Endothelial cell of umbilical vein (primary cell): ENCODE measurements around the gene STATH. TPM values are rescaled to one million over a fixed set of nuclear protein-coding genes. Genes with fewer than 3 reads are reported as not detected.

Source experiments
- BruUV-seq: library from RNA; stranded (reverse); fragments of 400-500 nt; replicated peaks from 2 replicates; lab custom pipeline; 2021; lab: Mats Ljungman, UMichigan
- CTCF ChIA-PET: fragments of 300-600, 350-600 bp; sonication (Branson Sonifier 250); formaldehyde crosslinking; loops from one replicate; lab custom pipeline; 2021; ENCODE audit warnings: antibody characterized with exemption, inconsistent platforms; lab: Charles Lee
- POLR2A ChIA-PET: fragments of 300-600, 350-600 bp; sonication (Branson Sonifier 250); formaldehyde crosslinking; loops from one replicate; lab custom pipeline; 2021; ENCODE audit warnings: antibody characterized with exemption, inconsistent platforms; lab: Charles Lee
- DNase-seq: peaks from one replicate; pipeline ENCODE4 v3.0.0-alpha.2; 2011; ENCODE audit warnings: low read depth, low spot score
- FAIRE-seq: peaks from 2 replicates; lab custom pipeline; 2011; peaks lifted over from hg19 to GRCh38; lab: Jason Lieb, UNC
- H2AFZ ChIP-seq: 2 replicates; pipeline ENCODE4 v1.6.0; 2012; ENCODE audit warnings: low read depth, low read length, control low read depth, inconsistent platforms
- H3K27ac ChIP-seq: 2 replicates; pipeline ENCODE4 v1.5.1; 2011; ENCODE audit warnings: low read depth, mild to moderate bottlenecking, control low read depth, low read length, moderate library complexity; ENCODE audit not compliant: insufficient read depth
- H3K27me3 ChIP-seq, 2 experiments: 2 replicates each; pipeline versions ENCODE4 v1.6.0 to v1.6.1; 2011; ENCODE audit warnings: low read length in 2 of 2, mixed read lengths in 1 of 2; ENCODE audit not compliant: control insufficient read depth in 2 of 2, insufficient read depth in 2 of 2
- H3K36me3 ChIP-seq, 2 experiments: 2 replicates in 1 of 2; 3 replicates in 1 of 2; pipeline ENCODE4 v1.5.1; 2011; ENCODE audit warnings: low read length in 2 of 2, mild to moderate bottlenecking in 1 of 2, moderate library complexity in 1 of 2; ENCODE audit not compliant: control insufficient read depth in 2 of 2, insufficient read depth in 2 of 2; ENCODE audit errors: extremely low read depth in 1 of 2
- H3K4me1 ChIP-seq: 3 replicates; pipeline ENCODE4 v1.5.1; 2011; ENCODE audit warnings: mild to moderate bottlenecking, low read length; ENCODE audit not compliant: control insufficient read depth, insufficient read depth; ENCODE audit errors: extremely low read depth
- H3K4me2 ChIP-seq: 2 replicates; pipeline ENCODE4 v1.6.1; 2011; ENCODE audit warnings: low read length, control low read depth, mixed read lengths; ENCODE audit not compliant: insufficient read depth
- H3K4me3 ChIP-seq, 3 experiments: fragments of 200-600 bp in 1 of 3; sonication (generic), shearing (Covaris generic) in 1 of 3; replicated peaks in 1 of 3; 2 replicates each; pipeline ENCODE4 v1.5.1; 2011 to 2016; ENCODE audit warnings: control low read depth in 3 of 3, low read length in 3 of 3, mild to moderate bottlenecking in 2 of 3, inconsistent platforms in 1 of 3, low read depth in 1 of 3, moderate library complexity in 1 of 3; ENCODE audit not compliant: insufficient read depth in 1 of 3
- H3K79me2 ChIP-seq: 2 replicates; pipeline ENCODE4 v1.6.0; 2012; ENCODE audit warnings: low read length, inconsistent platforms; ENCODE audit not compliant: control insufficient read depth, insufficient read depth
- H3K9ac ChIP-seq: replicated peaks from 2 replicates; pipeline ENCODE3; 2011; ENCODE audit warnings: low read length, control low read depth; ENCODE audit not compliant: insufficient read depth; ENCODE audit errors: extremely low read depth
- H3K9me1 ChIP-seq: replicated peaks from 3 replicates; pipeline ENCODE4 v1.6.0; 2011; ENCODE audit warnings: mild to moderate bottlenecking, low read length; ENCODE audit not compliant: control insufficient read depth, insufficient read depth; ENCODE audit errors: extremely low read depth
- H3K9me3 ChIP-seq: replicated peaks from 2 replicates; pipeline ENCODE4 v1.5.1; 2012; ENCODE audit warnings: low read length, inconsistent platforms; ENCODE audit not compliant: control insufficient read depth, insufficient read depth
- H4K20me1 ChIP-seq: replicated peaks from 2 replicates; pipeline ENCODE3; 2011; ENCODE audit warnings: mild to moderate bottlenecking, low read length; ENCODE audit not compliant: control insufficient read depth, insufficient read depth; ENCODE audit errors: extremely low read depth
- EZH2 ChIP-seq: IDR thresholded peaks from 2 replicates; pipeline ENCODE4 v1.6.1; 2012; ENCODE audit warnings: borderline replicate concordance, low read depth, mild to moderate bottlenecking, moderate library complexity, low read length, inconsistent platforms; ENCODE audit not compliant: severe bottlenecking
- FOS ChIP-seq: IDR thresholded peaks from 2 replicates; pipeline ENCODE4 v1.6.1; 2011; ENCODE audit warnings: mild to moderate bottlenecking, low read length, moderate library complexity, borderline replicate concordance; ENCODE audit not compliant: insufficient read depth
- GATA2 ChIP-seq: IDR thresholded peaks from 2 replicates; pipeline ENCODE4 v1.7.0; 2011; ENCODE audit warnings: low read depth, mild to moderate bottlenecking, moderate library complexity, mixed read lengths, low read length; ENCODE audit not compliant: insufficient read length, insufficient read depth
- JUN ChIP-seq: IDR thresholded peaks from 2 replicates; pipeline ENCODE4 v1.6.1; 2011; ENCODE audit warnings: borderline replicate concordance, low read depth; ENCODE audit not compliant: insufficient read length, insufficient read depth
- MYC ChIP-seq: IDR thresholded peaks from one replicate; pipeline ENCODE4 v1.6.1; 2011; ENCODE audit warnings: mild to moderate bottlenecking, low read depth, low read length
- POLR2A ChIP-seq: IDR thresholded peaks from 2 replicates; pipeline ENCODE4 v1.6.1; 2012; ENCODE audit warnings: low read depth, mild to moderate bottlenecking, control low read depth, low read length
- POLR2AphosphoS5 ChIP-seq: IDR thresholded peaks from 2 replicates; pipeline ENCODE4 v1.6.1; 2012; ENCODE audit warnings: low read depth, mild to moderate bottlenecking, control low read depth, low read length, moderate library complexity; ENCODE audit not compliant: insufficient read depth
- dilution Hi-C: fragments of 300-500 bp; cut with MboI; formaldehyde crosslinking; loops from one replicate; pipeline ENCODE4 v1.15.0; 2019; ENCODE audit warnings: low sequenced_read_pairs; ENCODE audit not compliant: extremely low pct_ligation_motif_present
- intact Hi-C: fragments of 100-400 bp; cut with micrococcal nuclease; formaldehyde crosslinking; loops from one replicate; pipeline ENCODE4 v1.10.0; 2022
- polyA plus RNA-seq, 4 experiments: library from polyadenylated mRNA; depleted of rRNA in 3 of 4; stranded (reverse) in 3 of 4; unstranded in 1 of 4; fragments of >200 nt; gene quantifications; 2 replicates each; pipeline versions ENCODE4 v1.2.1 to v1.2.3, GENCODE V29; 2011 to 2012; ENCODE audit warnings: missing spikeins in 1 of 4
- total RNA-seq: library from RNA; stranded (reverse); gene quantifications from 2 replicates; pipeline ENCODE4 v1.2.3, GENCODE V29; 2021
- TF ChIP-seq, protein P1 (sequence below), 2 donors: IDR thresholded peaks; 1 replicate in 1 of 2; 2 replicates in 1 of 2; pipeline ENCODE4 v1.5.1; 2011; ENCODE audit warnings: low read length in 2 of 2, mild to moderate bottlenecking in 2 of 2, moderate library complexity in 2 of 2, control low read depth in 1 of 2, inconsistent platforms in 1 of 2, low read depth in 1 of 2; ENCODE audit not compliant: insufficient read depth in 1 of 2; ENCODE audit errors: extremely low read depth in 1 of 2
- TF ChIP-seq, protein P2 (sequence below): IDR thresholded peaks from 2 replicates; pipeline ENCODE4 v1.6.1; 2011; ENCODE audit not compliant: insufficient read depth, insufficient read length

The STATH gene
- total and polyA plus RNA-seq, 2 donors (not counting 3 experiments of a cell fraction or from before 2014, with no cell fraction given) = not detected

DNA sequence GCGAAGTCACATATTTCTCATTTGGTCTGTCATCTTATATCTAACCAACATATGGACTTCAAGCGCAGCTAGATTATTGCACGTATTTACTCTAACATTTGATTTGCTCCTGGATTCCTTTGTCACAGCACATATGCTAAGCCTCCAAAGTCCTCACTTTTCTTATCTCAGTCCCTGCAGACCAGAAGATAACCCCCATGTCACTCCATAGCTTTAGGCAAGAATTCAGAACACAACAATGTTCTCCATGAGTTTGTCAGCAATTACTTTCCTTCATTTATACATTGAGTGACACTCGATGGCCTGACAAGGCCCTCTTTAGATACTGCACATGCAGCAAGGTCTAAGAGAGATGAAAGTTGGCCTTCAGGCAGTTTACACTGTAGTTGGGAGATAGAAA, 4.8 kb upstream of the STATH start:
- dilution Hi-C loops (no loop called here), intact Hi-C loops (no loop called here)
- Histone ChIP-seq H3K4me3 (no peak overlapping the region), H4K20me1 (no peaks in the 10 kb centered on the region), H3K36me3 (no peaks in the 10 kb centered on the region), H3K27me3 (peaks cover 2% of the 10 kb centered on the region in 2 experiments), H2AFZ (no peak overlapping the region), H3K9ac (no peak overlapping the region), H3K4me2 (no peak overlapping the region), H3K27ac (no peak overlapping the region), H3K79me2 (no peaks in the 10 kb centered on the region), H3K9me1 (no peaks in the 10 kb centered on the region), H3K9me3 (no peaks in the 10 kb centered on the region), H3K4me1 (no peaks in the 10 kb centered on the region)
- no peak for TF ChIP-seq FOS
- no peak for TF ChIP-seq MYC
- no peak for TF ChIP-seq GATA2
- TF ChIP-seq, protein P1, sequence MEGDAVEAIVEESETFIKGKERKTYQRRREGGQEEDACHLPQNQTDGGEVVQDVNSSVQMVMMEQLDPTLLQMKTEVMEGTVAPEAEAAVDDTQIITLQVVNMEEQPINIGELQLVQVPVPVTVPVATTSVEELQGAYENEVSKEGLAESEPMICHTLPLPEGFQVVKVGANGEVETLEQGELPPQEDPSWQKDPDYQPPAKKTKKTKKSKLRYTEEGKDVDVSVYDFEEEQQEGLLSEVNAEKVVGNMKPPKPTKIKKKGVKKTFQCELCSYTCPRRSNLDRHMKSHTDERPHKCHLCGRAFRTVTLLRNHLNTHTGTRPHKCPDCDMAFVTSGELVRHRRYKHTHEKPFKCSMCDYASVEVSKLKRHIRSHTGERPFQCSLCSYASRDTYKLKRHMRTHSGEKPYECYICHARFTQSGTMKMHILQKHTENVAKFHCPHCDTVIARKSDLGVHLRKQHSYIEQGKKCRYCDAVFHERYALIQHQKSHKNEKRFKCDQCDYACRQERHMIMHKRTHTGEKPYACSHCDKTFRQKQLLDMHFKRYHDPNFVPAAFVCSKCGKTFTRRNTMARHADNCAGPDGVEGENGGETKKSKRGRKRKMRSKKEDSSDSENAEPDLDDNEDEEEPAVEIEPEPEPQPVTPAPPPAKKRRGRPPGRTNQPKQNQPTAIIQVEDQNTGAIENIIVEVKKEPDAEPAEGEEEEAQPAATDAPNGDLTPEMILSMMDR (IDR thresholded peaks at IDR 0.05; ENCODE audit: extremely low read depth in 1 of 2, insufficient read depth in 1 of 2, low read depth in 1 of 2, low read length in 2 of 2) = no peak
- TF ChIP-seq JUN = no peak
- TF ChIP-seq EZH2 = no peak
- TF ChIP-seq POLR2AphosphoS5 = no peak
- TF ChIP-seq, protein P2, sequence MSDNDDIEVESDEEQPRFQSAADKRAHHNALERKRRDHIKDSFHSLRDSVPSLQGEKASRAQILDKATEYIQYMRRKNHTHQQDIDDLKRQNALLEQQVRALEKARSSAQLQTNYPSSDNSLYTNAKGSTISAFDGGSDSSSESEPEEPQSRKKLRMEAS = no peak
- no peak for TF ChIP-seq POLR2A
- DNase-seq = no peak
- ChIA-PET CTCF (no interaction called here), POLR2A (no interaction called here)
- BruUV-seq = no TSS peak
- FAIRE-seq = no peak
